ENCODE results near the gene CEACAM6.
"Not testable (repeated sequence)": the region's sequence is repeated elsewhere in the genome, so short reads cannot be mapped to it uniquely, and the experiment has no call there.

The CEACAM6 gene

DNA sequence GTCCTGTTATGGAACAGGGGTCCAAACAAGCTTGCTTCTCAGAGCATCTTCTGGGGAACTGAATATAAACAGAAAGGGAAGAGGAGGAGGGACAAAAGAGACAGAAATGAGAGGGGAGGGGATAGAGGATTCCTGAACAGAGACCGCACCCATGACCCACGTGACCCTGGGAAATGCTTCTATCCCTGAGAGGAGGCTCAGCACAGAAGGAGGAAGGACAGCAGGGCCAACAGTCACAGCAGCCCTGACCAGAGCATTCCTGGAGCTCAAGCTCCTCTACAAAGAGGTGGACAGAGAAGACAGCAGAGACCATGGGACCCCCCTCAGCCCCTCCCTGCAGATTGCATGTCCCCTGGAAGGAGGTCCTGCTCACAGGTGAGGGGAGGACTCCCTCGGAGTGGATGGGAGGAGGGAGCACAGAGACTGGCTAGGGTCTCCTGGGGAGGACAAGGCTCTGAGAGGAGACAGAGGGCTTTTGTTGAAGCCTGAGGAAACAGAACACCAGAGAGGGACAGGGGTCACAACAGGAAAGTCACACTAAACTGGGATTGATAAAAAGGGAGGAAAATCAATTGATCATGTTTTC, at the start of gene CEACAM6:
CEACAM6 (plus strand) TSS at position 203 of the 586 bp plus-strand sequence; CDS start at position 312, 109 bp downstream.
- no peak for DNase-seq (ENCODE audit: low read depth)

DNA sequence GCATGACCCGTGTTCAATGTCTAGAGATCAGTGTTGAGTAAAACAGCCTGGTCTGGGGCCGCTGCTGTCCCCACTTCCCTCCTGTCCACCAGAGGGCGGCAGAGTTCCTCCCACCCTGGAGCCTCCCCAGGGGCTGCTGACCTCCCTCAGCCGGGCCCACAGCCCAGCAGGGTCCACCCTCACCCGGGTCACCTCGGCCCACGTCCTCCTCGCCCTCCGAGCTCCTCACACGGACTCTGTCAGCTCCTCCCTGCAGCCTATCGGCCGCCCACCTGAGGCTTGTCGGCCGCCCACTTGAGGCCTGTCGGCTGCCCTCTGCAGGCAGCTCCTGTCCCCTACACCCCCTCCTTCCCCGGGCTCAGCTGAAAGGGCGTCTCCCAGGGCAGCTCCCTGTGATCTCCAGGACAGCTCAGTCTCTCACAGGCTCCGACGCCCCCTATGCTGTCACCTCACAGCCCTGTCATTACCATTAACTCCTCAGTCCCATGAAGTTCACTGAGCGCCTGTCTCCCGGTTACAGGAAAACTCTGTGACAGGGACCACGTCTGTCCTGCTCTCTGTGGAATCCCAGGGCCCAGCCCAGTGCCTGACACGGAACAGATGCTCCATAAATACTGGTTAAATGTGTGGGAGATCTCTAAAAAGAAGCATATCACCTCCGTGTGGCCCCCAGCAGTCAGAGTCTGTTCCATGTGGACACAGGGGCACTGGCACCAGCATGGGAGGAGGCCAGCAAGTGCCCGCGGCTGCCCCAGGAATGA, 48.4 kb upstream of the CEACAM6 start:
- DNase-seq (ENCODE audit: low read depth) = peak; percentile 31

DNA sequence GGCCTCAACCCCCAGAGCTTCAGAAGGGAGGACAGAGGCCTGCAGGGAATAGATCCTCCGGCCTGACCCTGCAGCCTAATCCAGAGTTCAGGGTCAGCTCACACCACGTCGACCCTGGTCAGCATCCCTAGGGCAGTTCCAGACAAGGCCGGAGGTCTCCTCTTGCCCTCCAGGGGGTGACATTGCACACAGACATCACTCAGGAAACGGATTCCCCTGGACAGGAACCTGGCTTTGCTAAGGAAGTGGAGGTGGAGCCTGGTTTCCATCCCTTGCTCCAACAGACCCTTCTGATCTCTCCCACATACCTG, 47.9 kb upstream of the CEACAM6 start:
- no peak for DNase-seq (ENCODE audit: low read depth)

DNA sequence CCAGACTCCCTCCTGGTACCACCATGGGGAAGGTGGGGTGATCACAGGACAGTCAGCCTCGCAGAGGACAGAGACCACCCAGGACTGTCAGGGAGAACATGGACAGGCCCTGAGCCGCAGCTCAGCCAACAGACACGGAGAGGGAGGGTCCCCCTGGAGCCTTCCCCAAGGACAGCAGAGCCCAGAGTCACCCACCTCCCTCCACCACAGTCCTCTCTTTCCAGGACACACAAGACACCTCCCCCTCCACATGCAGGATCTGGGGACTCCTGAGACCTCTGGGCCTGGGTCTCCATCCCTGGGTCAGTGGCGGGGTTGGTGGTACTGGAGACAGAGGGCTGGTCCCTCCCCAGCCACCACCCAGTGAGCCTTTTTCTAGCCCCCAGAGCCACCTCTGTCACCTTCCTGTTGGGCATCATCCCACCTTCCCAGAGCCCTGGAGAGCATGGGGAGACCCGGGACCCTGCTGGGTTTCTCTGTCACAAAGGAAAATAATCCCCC, 47.4 kb upstream of the CEACAM6 start:
- no peak for DNase-seq (ENCODE audit: low read depth)

DNA sequence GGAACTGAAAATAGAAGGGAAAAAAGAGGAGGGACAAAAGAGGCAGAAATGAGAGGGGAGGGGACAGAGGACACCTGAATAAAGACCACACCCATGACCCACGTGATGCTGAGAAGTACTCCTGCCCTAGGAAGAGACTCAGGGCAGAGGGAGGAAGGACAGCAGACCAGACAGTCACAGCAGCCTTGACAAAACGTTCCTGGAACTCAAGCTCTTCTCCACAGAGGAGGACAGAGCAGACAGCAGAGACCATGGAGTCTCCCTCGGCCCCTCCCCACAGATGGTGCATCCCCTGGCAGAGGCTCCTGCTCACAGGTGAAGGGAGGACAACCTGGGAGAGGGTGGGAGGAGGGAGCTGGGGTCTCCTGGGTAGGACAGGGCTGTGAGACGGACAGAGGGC, 46.8 kb upstream of the CEACAM6 start, which contains the start of gene CEACAM5:
CEACAM5 (plus strand) TSS at position 146 of the 400 bp plus-strand sequence; CDS start at position 252, 106 bp downstream.
- DNase-seq (ENCODE audit: low read depth) = no peak

DNA sequence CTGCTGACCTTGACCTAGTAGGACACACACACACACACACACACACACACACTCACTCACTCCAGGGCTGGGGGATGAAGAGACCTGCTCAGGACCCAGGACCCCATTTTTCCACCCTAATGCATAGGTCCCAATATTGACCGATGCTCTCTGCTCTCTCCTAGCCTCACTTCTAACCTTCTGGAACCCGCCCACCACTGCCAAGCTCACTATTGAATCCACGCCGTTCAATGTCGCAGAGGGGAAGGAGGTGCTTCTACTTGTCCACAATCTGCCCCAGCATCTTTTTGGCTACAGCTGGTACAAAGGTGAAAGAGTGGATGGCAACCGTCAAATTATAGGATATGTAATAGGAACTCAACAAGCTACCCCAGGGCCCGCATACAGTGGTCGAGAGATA, 45.8 kb upstream of the CEACAM6 start:
- not testable (repeated sequence) for DNase-seq (ENCODE audit: low read depth)

DNA sequence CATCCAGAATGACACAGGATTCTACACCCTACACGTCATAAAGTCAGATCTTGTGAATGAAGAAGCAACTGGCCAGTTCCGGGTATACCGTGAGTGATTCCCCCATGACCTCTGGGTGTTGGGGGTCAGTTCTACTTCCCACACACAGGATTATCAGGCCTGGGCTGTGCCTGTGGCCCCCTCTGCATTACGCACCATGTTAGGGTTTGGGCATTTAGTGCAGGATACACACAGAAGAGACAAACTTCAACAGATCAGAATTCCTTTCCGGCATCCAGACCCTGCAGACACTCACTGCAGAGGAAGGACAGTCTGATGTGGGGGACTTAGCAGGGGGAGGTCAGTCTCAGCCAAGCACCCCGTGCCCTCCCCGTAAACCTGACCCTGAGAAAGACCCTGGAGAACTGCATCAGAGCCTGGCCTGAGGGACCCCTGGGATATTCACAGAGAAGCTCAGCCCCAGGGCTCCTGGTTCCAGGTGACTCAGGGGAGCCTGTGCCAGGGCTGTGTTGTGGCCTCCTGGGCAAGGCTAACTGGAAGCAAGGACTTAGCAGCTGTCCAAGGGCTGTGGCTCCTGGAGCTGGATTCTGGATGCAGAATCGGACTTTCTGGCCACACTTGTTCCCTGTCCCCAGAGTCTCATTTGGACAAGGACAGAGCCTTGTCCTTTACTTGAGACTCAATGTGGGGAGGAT, 45.2 kb upstream of the CEACAM6 start:
- DNase-seq (ENCODE audit: low read depth) = no peak

DNA sequence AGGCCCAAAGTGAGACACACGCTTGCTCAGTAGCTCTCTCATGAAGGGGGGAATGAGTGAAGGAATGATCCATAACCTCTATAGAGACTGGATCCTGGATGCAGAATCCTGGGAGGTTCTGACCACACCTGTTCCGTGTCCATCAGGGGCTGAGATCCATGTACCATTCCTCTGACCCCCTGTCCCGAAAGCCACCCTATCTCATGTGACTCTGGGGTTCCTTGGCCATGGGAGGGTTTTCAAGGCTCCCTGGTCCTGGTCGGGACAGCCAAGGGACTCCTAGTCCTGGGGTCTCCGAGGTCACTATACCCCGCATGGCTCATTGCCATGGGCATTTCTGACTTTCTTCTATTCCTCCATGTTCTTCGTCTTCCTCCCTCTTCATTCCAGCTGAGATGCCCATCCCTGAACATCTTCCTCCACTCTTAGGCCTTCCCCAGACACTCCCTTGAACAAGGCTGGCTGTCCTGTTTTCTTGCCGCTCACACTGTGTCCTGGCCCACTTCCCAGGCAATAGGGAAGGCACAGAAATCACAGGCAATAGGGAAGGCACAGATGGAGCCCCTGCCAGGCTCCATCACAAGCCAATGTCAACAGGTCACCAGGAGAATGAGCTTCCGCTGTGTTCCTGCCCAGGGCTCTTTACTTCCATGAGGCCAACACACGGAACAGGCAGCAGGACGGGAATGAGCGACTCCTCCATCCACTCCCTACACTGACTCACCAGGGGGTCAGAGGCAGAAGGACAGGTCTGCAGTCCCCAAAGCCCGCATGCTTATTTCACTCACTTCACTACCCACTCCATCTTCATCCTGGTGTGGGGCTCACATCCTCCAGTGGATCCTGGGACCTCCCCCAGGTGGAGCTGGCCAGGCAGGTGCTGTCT, 43.7 kb upstream of the CEACAM6 start:
- DNase-seq (ENCODE audit: low read depth) = no peak

DNA sequence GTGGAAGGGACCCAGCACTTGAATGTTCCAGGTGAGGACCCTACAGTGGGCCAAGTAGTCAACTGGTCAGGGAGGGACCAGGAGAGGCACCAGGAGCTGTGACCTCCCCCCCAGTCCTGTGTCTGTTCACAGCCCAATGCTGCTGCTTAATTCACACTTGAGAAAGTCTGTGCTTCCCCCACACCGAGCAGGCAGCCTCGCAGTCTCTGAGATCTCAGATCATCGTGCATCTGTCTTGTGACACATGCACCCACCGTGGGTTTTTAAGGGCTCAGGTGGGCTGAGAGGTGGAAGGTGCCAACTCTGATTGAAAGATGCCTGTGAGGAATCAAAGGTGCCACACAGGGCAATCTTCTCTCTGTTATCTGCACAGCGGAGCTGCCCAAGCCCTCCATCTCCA, 40.7 kb upstream of the CEACAM6 start:
- DNase-seq (ENCODE audit: low read depth) = no peak

DNA sequence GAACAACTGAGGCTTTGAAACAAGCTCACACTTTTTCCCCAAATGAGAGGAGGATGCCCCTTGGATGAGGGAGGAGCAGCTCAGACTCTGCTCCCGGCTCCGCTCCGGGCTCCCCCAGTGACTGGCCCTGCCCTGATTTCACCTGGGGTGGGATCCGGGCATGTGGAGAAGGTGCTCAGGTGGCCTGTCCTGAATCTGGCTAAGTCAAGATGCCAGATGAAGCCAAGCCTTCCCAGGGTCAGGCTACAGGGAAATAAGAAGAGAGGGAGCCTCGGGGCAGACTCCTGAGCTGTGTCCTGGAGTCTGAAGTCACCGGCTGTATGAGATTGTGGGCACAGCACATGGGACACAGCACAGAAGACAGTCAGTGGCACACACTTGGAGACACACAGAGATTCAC, 36.6 kb upstream of the CEACAM6 start:
- no peak for DNase-seq (ENCODE audit: low read depth)

DNA sequence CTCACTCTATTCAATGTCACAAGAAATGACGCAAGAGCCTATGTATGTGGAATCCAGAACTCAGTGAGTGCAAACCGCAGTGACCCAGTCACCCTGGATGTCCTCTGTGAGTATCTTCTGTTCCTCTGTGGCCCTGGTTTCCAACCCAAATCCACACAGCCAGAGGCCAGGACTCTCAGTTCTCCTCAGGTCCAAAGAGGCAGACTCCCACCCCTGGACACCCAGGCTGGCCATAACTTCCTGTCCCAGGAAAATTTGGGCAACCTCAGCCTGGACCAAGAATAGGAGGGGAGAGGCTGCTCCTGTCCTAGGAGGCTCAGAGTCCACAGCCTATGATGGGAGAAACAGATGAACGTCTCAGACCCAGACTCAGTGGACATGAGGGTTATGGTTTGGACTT, 35.2 kb upstream of the CEACAM6 start:
- no peak for DNase-seq (ENCODE audit: low read depth)

DNA sequence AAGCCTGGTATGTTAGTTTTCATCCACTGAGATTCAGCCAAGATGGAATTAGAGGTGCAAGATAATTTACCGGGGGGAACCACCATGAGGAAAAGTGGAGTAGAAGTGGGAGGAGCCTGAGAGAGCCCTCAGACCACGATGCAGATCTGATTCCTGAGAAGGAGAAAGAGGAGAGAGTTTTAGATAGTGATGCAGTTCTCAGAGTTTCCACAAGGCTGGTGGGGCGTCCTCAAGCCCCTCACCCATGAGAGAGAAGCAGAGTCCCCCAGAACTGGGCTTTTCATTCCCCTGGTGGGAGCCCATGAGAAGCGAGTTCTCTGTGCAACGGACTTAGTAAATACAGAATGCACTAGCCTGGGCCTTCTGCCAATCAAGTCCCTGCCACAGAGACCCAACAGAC, 28.8 kb upstream of the CEACAM6 start:
- DNase-seq (ENCODE audit: low read depth) = no peak

DNA sequence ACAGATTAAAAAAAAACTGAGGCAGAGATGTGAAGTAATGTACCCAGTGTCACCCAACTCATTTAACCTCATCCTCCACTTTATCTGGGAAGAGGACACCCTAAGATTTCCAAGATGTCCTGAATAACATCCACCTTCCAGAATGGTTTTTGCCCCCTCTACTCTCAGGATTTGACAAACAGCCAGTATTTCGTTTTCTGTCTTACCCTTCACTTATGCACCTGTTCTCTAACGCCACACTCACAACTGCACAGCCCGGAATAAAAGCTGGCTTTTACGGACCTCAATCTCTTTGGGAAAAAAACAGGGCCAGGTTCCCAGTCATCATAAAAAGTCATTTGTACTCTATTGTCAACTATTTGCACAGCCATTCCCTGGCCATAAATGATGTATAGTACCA, 21.2 kb upstream of the CEACAM6 start:
- DNase-seq (ENCODE audit: low read depth) = no peak

DNA sequence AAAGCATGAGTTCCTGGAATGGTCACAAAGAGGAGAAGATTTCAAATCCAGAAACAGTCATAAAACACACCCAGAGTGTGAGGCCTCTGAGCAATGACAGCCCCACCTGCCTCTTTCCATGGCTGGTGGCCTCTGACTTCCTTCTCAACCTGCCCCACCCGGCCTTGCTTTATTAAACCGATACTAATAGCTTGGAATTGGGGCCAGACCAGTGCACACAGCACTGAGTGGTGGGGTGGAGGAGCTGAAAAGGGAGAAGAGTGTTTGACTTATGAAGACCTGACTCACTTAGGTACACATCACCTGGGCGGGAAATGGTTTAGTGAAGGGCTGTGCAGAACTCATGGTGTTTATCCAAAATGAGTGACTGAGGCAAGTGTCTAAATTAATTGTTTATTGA, 20.7 kb upstream of the CEACAM6 start:
- no peak for DNase-seq (ENCODE audit: low read depth)

DNA sequence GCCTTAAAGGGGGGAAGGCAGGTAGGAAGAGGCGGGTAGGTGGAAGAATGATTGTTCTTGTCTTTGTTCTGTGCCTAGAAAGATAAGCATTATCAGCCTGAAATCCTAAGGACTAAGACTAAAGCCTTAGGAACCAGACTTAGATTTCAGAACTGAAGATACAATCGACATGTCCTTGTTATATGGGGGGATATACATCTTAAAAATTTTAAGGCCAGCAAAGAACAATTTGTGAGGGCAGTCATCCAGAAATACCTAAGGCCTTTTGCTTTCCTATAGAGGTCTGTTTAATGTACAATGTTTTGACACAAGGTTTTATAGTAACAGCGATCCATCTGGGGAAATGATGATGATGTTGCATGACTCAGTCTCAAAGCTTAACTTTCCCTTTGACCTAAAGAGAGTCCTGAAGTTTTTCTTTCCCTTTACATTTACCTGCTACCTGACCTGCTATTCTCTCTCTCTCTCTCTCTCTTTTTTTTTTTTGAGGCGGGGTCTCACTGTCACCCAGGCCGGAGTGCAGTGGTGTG, 20.2 kb upstream of the CEACAM6 start:
- no peak for DNase-seq (ENCODE audit: low read depth)

DNA sequence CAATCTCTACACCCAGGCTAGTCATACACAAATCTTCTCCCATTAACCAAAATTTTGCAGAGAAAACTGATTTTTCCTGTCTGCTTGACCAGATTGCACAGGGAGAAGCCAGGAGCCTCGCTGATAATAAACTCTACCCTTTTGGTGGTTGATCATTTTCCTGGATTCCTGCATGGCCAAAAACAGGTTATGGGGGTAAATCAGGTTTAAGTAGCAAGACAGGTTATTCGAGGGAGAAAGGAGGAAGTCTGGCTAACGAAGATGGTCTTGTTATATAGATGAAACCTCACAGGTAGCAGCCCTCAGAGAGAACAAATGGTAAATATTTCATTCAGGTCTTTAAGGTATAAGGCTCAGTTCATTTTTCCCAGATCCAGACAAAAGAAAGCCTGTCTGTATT, 16.0 kb upstream of the CEACAM6 start:
- DNase-seq (ENCODE audit: low read depth) = no peak

DNA sequence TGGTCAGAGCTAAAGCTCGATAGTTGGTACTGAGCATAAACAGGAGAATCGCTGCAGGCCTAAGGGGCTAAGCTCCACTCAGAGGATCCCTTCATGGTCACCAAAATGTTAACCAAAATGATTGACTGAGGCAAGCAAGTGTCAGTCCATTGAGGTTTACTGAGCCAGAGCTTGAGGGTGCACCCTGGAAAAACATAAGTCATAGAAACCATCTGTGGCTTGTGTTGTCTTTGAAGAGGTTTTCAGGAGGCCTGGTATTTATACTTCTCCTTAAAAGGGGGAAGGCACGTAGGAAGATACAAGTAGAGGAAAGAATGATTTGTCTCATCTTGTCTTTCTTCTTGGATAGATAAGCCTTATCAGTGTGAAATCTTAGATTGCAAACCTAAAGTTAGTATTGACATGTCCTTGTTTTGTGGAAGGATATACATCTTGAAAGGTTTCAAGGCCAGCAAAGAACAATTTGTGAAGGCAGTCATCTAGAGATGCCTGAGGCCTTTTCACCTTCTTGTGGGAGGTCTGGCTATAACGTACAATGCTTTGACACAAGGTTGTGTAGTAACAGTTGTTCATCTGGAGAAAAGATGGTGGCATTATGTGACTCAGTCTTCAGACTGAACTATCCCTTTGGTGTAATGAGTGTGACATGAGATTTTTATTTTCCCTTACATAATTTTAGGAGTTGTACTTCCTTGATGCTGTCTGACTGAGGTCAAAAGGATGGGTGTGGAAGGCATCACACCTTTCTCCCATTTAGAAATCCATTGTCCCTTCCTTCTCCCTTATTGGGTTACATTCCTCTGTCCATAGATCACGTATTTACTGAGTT, 14.7 kb upstream of the CEACAM6 start:
- DNase-seq (ENCODE audit: low read depth) = no peak

DNA sequence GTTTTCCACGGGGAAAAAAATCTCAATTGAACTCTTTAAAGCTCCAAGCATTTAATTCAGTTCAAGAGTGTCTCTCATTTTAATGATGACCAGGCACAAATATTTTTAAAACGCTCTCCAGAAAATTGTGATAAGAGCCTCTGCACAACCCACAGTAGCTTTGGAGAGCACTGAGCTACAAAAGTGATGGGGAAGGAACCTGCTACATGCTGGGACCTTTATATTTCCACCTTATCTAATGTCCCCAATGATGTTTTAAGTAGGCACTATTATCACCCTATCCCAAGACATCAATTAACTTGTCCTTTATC, 14.1 kb upstream of the CEACAM6 start:
- DNase-seq (ENCODE audit: low read depth) = no peak

DNA sequence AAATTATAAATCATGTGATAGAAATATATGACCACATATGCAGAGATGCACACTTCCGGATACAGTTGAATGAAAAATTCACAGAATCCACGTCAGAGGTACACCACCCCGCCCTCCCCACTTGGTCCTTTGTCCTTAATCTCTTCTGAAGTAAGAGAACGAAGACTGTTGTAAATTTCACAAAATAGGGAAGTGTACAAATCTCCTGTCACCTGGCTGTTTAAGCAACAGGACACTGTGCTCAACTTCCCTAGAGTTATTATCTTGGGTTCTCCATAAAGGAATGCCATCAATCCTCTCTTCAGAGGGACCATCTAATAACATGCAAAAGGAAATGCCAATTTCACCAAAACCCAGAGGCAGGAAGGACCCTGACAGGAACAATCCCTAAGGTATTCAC, 10.5 kb upstream of the CEACAM6 start:
- DNase-seq (ENCODE audit: low read depth) = no peak

DNA sequence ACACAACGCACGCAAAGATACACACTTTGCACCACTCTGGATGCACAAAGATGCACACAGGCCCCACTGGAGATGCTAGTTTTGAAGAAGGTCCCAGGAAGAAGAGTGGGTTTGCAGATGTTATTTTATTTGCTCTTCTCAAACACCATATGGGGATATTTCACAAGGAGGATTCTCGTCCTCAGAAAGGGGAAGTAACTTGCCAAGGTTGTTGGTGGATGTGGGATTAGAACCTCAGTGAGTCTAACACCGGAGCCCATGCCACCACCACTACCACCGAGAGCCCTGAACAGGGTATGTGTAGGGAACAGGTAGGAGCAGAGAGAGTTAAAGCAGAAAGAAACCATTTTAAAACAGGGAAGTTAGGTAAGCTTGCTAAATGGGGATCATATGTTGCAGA, 9.6 kb upstream of the CEACAM6 start:
- no peak for DNase-seq (ENCODE audit: low read depth)

DNA sequence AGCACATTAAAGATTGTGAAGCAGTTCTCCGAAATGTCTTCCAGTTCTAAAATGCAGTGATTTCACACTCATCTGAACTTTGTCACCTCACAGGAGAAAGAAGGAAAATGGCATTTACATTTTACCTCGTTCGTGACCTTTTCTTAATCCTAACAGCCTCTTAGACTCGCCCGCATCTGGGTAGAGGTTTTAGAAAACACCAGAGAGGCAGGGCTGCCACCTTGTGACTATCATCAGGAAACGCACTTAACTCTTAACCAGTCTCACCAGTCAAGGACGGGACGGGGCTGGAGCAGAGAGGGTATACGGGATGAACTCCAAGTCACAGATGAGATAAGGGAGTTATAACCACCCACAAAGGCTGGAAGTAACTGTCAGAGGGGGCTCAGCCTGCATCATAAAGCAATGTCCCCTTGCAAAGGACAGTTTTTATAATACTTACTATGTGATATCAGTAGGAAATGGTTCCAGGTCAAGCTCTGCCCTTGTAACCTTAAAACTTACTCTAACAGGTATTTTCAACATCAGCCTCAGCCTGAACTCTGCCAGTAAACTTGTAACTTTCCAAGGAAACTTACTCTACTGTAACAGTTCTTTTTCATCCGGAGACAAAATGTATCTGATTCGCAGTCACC, 8.6 kb upstream of the CEACAM6 start:
- no peak for DNase-seq (ENCODE audit: low read depth)
